Left forelimb (tissue), 1 donor: ENCODE results near the gene AMH.

ENCODE experiments used
- DNase-seq: peaks from one replicate; pipeline ENCODE4 v3.0.0-alpha.2; 2018; ENCODE audit warnings: low spot score

Gene AMH

GRCh38 chr19:2249880-2250765 lies 1.0 kb downstream of the AMH start:
- DNase-seq, result no peak

- DNase-seq, result no peak
These were observed 1.6 kb downstream of the AMH start for GRCh38 chr19:2250766-2251105.

- DNase-seq, result no peak
These were observed 2.3 kb downstream of the AMH start for GRCh38 chr19:2251106-2252054.

- DNase-seq, result no peak
These were observed 3.1 kb downstream of the AMH start for GRCh38 chr19:2252055-2252796.

GRCh38 chr19:2252797-2253105 lies 3.6 kb downstream of the AMH start:
- DNase-seq, result no peak

- no peak for DNase-seq
These were observed 4.3 kb downstream of the AMH start for GRCh38 chr19:2253106-2254063.

- DNase-seq, result no peak
These were observed 5.1 kb downstream of the AMH start for GRCh38 chr19:2254064-2254872.

- DNase-seq, result no peak
These were observed 6.2 kb downstream of the AMH start for GRCh38 chr19:2255112-2255845.

- peak; percentile 75 for DNase-seq
These were observed 7.0 kb downstream of the AMH start, which contains the start of gene JSRP1 for GRCh38 chr19:2255982-2256685. JSRP1 (minus strand) TSS chr19:2256417; CDS start chr19:2255314, 1,103 bp downstream.

- DNase-seq, result no peak
These were observed 10.2 kb downstream of the AMH start for GRCh38 chr19:2259336-2259735.

GRCh38 chr19:2260341-2260805 lies 11.2 kb downstream of the AMH start:
- DNase-seq, result no peak

- DNase-seq, result no peak
These were observed 12.5 kb downstream of the AMH start for GRCh38 chr19:2261438-2262172.

- DNase-seq, result peak; percentile 76
These were observed 17.3 kb downstream of the AMH start for GRCh38 chr19:2266183-2266993.

- DNase-seq, result no peak
These were observed 19.3 kb downstream of the AMH start for GRCh38 chr19:2268480-2268830.

- DNase-seq, result no peak
These were observed 19.7 kb downstream of the AMH start for GRCh38 chr19:2268861-2269243.

GRCh38 chr19:2269244-2270156 lies 20.4 kb downstream of the AMH start:
- peak; percentile 99 for DNase-seq

- no peak for DNase-seq
These were observed 21.0 kb downstream of the AMH start for GRCh38 chr19:2270157-2270422.
